NCI-H82 treated with DMSO at 0.1 percent for 48 hours (cell line): ENCODE results near the gene MED17.

ENCODE experiments used
- DNase-seq: peaks from one replicate; lab custom pipeline; 2025; ENCODE audit not compliant: unreplicated experiment; lab: John Stamatoyannopoulos, UW

MED17 gene

GRCh38 chr11:93814966-93815633 lies 31.0 kb downstream of the MED17 start:
- DNase-seq = no peak

DNA sequence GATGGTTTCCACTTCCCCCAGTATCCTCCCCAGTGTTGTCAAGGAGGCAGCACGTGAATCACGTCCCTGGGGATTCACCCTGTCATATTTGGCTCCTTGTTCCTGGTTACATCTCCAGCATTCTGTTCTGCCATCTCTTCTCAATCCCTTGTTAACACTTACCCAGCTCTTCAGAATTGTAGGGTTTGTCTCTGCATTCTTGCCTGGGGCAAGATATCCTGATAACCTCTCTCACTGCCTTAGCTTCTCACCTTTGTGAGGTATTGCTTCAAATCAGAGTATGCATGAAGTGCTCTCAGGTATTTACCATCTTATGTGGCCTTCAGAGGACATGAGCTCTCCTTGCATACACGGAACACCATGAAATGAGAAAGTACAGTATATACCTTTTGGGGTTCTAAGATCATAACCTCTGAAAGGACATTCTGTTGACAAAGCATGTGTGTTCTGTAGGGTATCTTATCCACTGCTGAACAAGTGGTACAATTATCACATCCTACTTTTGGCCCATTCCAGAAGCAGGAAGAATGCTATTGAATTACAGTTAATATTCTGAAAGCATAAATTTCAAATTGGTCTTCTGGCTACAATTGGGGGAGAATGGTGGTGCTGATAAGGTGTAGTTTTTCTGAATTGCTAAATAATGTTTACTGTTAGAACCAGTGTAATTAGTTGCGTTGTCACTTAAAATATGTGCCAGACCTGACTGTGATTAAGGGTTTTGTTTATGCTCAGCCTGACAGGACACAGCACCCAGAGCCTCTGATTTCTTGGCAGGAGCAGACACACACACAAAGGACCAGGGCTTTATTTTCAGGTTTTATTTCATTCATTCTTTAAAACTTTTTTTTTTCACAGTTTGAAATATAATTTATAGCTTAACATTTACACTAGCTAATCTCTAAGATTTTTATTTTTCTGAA lies 33.6 kb downstream of the MED17 start:
- no peak for DNase-seq

GRCh38 chr11:93819966-93820695 lies 36.0 kb downstream of the MED17 start:
- DNase-seq = no peak

DNA sequence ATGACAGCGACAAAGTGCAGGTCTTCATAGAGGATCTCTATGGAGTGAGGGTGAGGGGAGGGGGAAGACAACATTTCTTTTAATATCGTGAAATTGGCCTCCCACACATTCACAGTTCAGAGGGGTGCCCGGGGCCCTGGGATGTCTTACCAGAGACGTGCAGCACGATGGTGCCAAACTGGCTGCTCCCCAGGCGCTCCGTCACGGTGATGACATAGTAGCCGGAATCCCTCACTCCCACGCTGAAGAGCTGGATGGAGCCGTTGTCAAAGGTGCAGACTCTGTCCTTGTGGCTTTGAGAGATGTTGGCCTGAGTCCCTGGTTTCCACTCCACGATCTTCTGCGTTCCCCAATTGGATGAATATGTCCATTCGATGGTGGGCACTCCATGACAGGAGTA lies 36.8 kb downstream of the MED17 start:
- no peak for DNase-seq

GRCh38 chr11:93821617-93822016 lies 37.5 kb downstream of the MED17 start:
- no peak for DNase-seq

- no peak for DNase-seq
These were observed 38.3 kb downstream of the MED17 start for GRCh38 chr11:93822359-93822758.

GRCh38 chr11:93823210-93823609 lies 39.1 kb downstream of the MED17 start:
- no peak for DNase-seq

DNA sequence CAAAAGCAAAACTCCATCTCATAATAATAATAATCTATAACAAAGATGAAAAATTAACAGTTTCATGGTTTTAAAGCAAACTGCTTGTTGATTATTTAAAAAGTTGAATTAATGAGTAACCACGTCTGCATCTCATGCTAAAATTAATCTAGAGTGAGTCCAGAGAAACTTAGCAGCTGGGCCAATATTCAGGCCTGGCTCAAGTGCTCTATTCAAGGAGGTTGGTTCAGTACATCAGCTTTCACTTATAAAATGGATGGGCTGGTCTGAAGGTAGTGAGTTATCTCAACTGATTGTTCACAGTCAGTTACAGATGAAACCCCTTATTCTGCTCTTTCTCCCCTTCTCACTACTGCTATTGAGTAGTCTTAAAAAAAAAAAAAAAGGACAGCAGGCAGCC lies 43.3 kb downstream of the MED17 start:
- DNase-seq = no peak

DNA sequence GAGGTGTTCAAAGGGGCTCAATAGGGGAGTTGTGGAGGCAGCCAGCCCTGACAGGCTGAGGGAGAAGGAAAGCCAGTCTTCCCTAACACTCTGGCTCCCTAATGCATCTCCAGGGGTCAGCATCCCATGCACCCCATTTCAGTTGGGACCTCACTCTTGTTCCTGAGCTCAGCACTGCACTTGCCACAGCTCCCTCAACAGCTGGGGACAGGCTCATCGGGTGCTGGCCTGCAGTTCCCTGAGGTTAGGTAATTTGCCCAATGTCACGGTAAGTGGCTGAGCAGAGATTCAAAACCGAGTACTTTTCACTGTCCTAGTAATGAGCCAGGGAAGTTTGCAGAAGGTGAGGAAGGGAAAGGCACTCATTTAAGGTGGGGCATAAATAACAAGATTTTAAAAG lies 45.5 kb downstream of the MED17 start:
- no peak for DNase-seq

DNA sequence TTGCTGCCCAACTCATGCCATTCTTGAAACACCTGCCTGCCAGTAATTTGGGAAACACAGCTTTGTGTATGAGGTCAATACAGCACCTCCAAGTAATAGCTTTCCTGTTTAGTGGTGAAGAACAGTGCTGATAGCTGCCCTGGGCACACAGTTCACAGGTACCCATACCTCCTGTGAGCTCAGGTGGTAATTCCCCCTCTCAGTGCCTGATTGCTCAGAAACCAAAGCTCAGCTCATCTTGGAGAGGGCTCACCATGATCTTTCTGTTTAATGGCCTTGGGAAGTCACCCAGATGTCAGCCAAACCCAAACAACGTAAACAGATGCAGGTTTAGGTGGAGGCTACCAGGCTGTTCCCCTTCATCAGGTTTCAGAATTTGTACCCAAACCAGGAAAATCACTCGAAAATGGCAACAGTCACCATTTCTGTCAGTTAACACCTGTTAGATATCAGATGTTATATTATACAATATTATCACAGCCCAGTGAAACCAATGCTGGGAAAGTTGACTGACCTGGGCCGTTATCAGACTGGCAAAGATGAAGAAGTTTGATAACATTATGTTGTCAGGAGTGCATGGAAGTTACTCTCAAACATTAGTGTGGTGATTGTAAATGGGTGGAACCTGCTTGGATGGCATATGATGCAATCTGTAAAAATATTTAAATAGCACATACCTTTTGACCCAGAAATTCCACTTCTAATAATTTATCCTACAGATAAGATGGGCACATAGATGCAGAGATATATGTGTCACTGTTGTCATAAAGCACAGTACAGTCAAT lies 47.5 kb downstream of the MED17 start:
- no peak for DNase-seq

DNA sequence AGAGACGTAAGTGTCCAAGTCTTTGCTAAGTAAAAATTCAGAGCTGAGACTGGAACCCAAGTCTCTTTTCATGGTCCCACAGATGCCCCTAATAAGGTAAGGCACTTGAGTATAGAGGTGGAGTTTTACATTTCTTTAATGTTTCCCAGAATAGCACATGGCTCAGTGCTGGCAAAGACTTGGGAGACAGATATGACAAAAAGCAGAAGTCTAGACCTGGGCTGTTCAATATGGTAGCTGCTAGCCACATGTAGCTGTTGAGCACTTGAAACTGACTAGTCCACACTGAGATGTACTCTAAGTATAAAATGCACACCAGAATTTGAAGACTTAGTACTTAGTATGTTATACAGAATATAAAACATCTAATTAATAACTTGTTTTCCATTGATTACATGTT lies 48.7 kb downstream of the MED17 start:
- DNase-seq = no peak

- DNase-seq = no peak
These were observed 54.9 kb downstream of the MED17 start for GRCh38 chr11:93838967-93839366.

DNA sequence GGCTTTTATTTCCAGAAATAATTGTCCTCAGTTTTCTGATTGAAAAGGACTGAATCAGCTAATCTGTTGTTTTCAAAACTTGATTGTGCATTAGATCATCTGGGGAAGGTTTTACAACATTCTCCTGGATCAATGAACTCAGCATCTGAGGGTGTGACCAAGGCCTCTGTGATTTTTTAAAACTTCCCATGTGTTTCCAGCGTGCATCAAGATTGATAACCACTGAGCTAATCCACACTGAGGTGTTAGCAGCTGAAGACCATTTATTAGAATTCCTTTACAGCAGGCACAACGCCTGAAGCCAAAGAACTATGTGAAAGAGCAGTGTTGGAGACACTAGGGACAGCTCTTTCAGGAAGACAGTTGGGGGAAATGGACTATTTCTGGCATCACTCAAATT lies 56.1 kb downstream of the MED17 start:
- no peak for DNase-seq

DNA sequence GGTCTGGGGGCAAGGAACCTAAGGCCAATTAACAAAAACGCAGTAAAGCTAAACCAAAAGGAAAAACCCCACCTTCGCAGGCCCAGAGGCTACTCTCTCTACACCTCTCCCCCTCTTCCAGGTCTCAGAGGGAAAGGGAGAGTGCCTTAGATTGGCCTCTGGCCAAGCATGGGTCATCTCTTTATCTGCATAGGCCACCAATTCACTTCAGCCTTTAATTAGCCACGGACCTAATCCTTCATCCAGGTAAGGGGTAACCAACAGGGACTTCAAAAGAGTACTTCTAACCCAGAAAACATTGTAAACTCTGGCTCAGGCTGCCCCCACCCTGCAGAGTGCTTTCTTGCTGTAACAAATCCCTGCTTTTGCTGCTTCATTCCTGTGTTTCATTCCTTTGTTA lies 56.9 kb downstream of the MED17 start:
- no peak for DNase-seq

GRCh38 chr11:93841446-93841845 lies 57.4 kb downstream of the MED17 start:
- DNase-seq = no peak

DNA sequence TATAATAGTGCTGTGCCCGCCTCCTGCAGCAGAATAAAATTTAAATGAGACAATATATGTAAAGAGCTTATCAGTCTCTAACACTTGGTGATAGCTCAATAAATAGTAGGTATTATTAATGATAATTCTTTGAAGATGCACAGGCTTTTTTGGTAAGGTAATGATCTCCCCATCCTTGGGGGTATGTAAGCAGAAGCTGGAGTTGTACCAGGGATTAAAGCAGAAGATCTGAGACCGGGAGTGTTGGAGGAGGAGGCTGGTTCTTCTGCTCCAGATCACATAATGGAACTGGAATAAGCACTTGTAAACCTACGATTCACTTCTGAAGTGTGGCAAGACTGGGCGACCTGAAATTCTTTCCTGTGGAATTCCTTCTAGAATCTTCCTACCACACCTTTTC lies 58.0 kb downstream of the MED17 start:
- no peak for DNase-seq

- no peak for DNase-seq
These were observed 58.4 kb downstream of the MED17 start for GRCh38 chr11:93842461-93842860.

DNA sequence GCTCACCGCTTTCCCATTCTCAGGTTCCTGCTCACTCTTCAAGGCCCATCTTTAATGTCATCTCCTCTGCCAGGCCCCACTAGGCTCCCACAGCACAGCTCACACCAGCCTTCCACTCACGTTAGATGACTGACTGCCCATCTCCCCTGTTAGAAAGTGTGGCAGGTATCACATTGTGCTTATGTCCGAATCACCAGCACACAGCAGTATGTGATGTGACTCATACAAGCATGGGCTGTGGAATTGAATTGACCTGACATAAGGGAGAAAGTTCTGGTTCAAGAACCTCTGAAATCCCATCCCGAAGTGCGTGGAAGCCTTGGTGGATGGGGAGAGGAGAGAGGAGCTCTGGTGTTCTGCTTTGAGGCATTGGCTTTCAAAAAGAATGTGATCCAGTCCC lies 59.8 kb downstream of the MED17 start:
- DNase-seq = no peak

DNA sequence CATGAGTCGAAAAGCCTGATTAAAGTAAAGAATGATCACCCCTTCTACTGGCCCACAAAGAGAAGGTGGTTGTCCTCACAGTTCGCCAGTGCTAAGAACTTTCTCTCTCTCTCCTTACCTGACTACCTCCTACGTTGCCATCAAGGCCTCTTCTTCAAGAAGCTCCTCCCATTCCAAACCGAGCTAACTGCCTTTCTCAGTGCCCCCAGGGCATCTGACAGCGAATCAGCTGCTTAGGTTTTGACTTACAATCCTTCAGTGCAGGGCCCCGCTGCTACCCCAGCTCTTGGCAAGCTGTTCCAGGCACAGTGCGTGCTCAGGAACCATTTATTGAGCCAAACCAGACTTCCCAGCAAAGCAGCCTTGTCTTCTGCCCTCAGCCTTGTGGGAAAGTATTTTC lies 60.5 kb downstream of the MED17 start:
- DNase-seq = no peak

DNA sequence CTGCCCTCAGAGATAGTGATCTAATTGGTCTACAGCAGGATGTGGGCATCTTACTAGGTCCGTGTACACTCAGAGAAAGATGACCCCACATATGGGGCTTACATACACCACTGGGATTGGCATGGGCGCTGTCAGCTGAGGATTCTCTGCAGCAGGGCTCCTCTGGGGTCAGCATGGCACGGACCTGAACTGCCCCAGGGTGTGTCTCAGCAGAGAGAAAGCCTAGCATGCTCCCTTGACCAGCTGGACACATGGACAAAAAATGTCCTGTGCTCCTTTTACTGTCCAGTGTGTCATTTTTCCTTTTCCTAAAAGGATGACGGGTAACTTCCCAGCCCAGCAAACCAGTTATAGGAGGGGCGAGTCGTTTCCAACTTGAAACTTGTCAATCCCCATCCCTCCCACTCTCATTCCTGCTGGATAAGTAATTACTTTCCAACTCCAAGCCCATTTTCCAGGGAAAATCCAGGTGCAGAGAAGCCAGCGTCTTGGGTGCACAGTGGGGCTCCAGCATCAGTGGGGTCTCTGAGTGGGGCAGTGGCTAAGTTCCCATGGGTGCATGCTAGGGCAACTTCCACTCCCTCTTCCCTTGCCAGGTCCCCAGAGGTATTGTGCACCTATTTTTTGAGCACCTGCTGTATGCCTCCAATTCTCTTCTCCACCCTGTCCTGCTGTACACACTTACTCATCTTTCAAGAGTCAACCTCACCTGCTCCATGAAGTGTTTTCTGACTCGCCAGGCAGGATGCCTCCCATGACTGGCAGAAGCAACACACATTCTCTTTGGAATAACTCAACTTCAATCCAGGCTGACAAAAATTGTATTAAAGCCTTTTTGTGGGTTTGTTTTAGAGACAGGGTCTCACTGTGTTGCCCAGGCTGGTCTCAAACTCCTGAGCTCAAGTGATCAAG lies 61.4 kb downstream of the MED17 start:
- DNase-seq = no peak
